HL-60/S4 treated with phorbol 12-myristate 13-acetate at 8.2 ng/mL for 4 days and 3 days (cell line): ENCODE results near the gene SLC16A3.
"Not testable (repeated sequence)": the region's sequence is repeated elsewhere in the genome, so short reads cannot be mapped to it uniquely, and the experiment has no call there.

Source experiments
- in situ Hi-C: fragments of 300-500 bp; cut with MboI; formaldehyde crosslinking; loops from 2 replicates; pipeline ENCODE4 v1.15.0; 2022; ENCODE audit warnings: low sequenced_read_pairs

The SLC16A3 gene

GRCh38 chr17:82203920-82204319 is 24.9 kb upstream of the SLC16A3 start:
- in situ Hi-C loops = no loop called here

- in situ Hi-C loops = no loop called here
Observed at GRCh38 chr17:82204831-82205719, 23.8 kb upstream of the SLC16A3 start.

GRCh38 chr17:82205720-82206508 is 22.9 kb upstream of the SLC16A3 start:
- in situ Hi-C loops = no loop called here

- in situ Hi-C loops = not testable (repeated sequence)
Observed at GRCh38 chr17:82210655-82211054, 18.2 kb upstream of the SLC16A3 start.

- in situ Hi-C loops = no loop called here
Observed at GRCh38 chr17:82212331-82213250, 16.3 kb upstream of the SLC16A3 start, which contains the start of gene CCDC57. TSS of gene CCDC57 (minus strand) at chr17:82212842. CDS start at chr17:82201944, 10,898 bp downstream.

GRCh38 chr17:82213251-82214011 is 15.4 kb upstream of the SLC16A3 start:
- in situ Hi-C loops = no loop called here

GRCh38 chr17:82214012-82214628 is 14.7 kb upstream of the SLC16A3 start:
- in situ Hi-C loops = no loop called here

- in situ Hi-C loops = no loop called here
Observed at GRCh38 chr17:82215095-82215971, 13.5 kb upstream of the SLC16A3 start.

- in situ Hi-C loops = no loop called here
Observed at GRCh38 chr17:82215972-82216300, 12.9 kb upstream of the SLC16A3 start.

GRCh38 chr17:82216301-82217119 is 12.3 kb upstream of the SLC16A3 start:
- in situ Hi-C loops = no loop called here

GRCh38 chr17:82217120-82217529 is 11.7 kb upstream of the SLC16A3 start:
- in situ Hi-C loops = no loop called here

GRCh38 chr17:82217530-82218204 is 11.2 kb upstream of the SLC16A3 start:
- in situ Hi-C loops = no loop called here

GRCh38 chr17:82218349-82219075 is 10.3 kb upstream of the SLC16A3 start:
- in situ Hi-C loops = no loop called here

GRCh38 chr17:82219083-82219482 is 9.8 kb upstream of the SLC16A3 start:
- in situ Hi-C loops = no loop called here

GRCh38 chr17:82219753-82220709 is 8.8 kb upstream of the SLC16A3 start:
- in situ Hi-C loops = no loop called here
